Uterus (tissue), 4 donors: Measurements from ENCODE around the gene RAB10. TPM values are rescaled to one million over a fixed set of nuclear protein-coding genes. Genes with fewer than 3 reads are reported as not detected.
"Not testable (repeated sequence)": the region's sequence is repeated elsewhere in the genome, so short reads cannot be mapped to it uniquely, and the experiment has no call there.

Experiments
- DNase-seq, 2 donors: peaks; one replicate each; pipeline ENCODE4 v3.0.0-alpha.2; 2019 to 2020
- H3K27ac ChIP-seq, 2 donors: fragments of 200-600 bp; sonication (generic); 1 replicate in 1 of 2; 2 replicates in 1 of 2; pipeline ENCODE4 v1.5.1; 2016 to 2018
- H3K27me3 ChIP-seq, 2 donors: fragments of 200-600 bp; sonication (generic); one replicate each; pipeline ENCODE4 v1.5.1; 2018 to 2019; ENCODE audit warnings: control low read depth in 1 of 2
- H3K36me3 ChIP-seq, 2 donors: fragments of 200-600 bp; sonication (generic); one replicate each; pipeline ENCODE4 v1.5.1; 2019; ENCODE audit warnings: control low read depth in 1 of 2
- H3K4me1 ChIP-seq, 2 donors: fragments of 200-600 bp; sonication (generic); one replicate each; pipeline ENCODE4 v1.5.1; 2018 to 2019; ENCODE audit warnings: control low read depth in 1 of 2
- H3K4me3 ChIP-seq, 2 donors: fragments of 200-600 bp; sonication (generic); 1 replicate in 1 of 2; 2 replicates in 1 of 2; pipeline ENCODE4 v1.5.1; 2018 to 2019; ENCODE audit warnings: mild to moderate bottlenecking in 1 of 2
- H3K9me3 ChIP-seq, 2 donors: fragments of 200-600 bp; sonication (generic); one replicate each; pipeline ENCODE4 v1.5.1; 2019; ENCODE audit warnings: control low read depth in 1 of 2
- CTCF ChIP-seq, 4 experiments: fragments of 200-600 bp in 2 of 4; fragments of 450-650 bp in 2 of 4; sonication (generic) in 2 of 4; IDR thresholded peaks; one replicate each; pipeline ENCODE4 v1.5.1; 2016 to 2019; ENCODE audit warnings: antibody characterized with exemption in 4 of 4, mild to moderate bottlenecking in 2 of 4, moderate library complexity in 1 of 4
- POLR2A ChIP-seq, 2 donors: fragments of 450-650 bp; IDR thresholded peaks; one replicate each; pipeline ENCODE4 v1.6.1; 2016; ENCODE audit warnings: antibody characterized with exemption in 2 of 2, mild to moderate bottlenecking in 1 of 2, moderate library complexity in 1 of 2
- intact Hi-C: fragments of 100-400 bp; cut with DNase I; formaldehyde crosslinking; loops from one replicate; pipeline ENCODE4 v1.15.1; 2023; ENCODE audit warnings: low total_unique reads
- total RNA-seq, 4 donors: library from RNA; depleted of rRNA in 3 of 4; stranded (reverse); fragments of >200 nt in 3 of 4; gene quantifications; one replicate each; pipeline versions ENCODE4 v1.1.0 to v1.2.4, GENCODE V29; 2014 to 2023
- donor health status: DM: yes; HTN: yes; CAD: no.

RAB10 gene
- total RNA-seq, 4 donors from 2014 or later, result 45.9 to 219 (median 97.1) TPM

- Histone ChIP-seq H3K36me3 (no peaks in the 10 kb centered on the region), H3K4me1 (peaks cover 0 to 3% of the 10 kb centered on the region in 2 donors), H3K27me3 (no peaks in the 10 kb centered on the region), H3K4me3 (no peak overlapping the region), H3K9me3 (no peaks in the 10 kb centered on the region), H3K27ac (peak overlapping the region in 1 of 2 donors; percentile 21)
- intact Hi-C loops, result no loop called here
- TF ChIP-seq POLR2A (IDR thresholded peaks at IDR 0.05), result no peak
- TF ChIP-seq CTCF (IDR thresholded peaks at IDR 0.05), result no peak
- no peak for DNase-seq
These were observed 16.3 kb upstream of the RAB10 start for GRCh38 chr2:26017464-26018183.

GRCh38 chr2:26018184-26019055 is 15.5 kb upstream of the RAB10 start:
- H3K4me3 ChIP-seq, result no peak overlapping the region
- intact Hi-C loops, result no loop called here
- no peaks in the 10 kb centered on the region for H3K9me3 ChIP-seq
- H3K4me1 ChIP-seq, result peaks cover 0 to 3% of the 10 kb centered on the region in 2 donors
- H3K36me3 ChIP-seq, result no peaks in the 10 kb centered on the region
- H3K27ac ChIP-seq, result peak overlapping the region in 1 of 2 donors; percentile 21
- TF ChIP-seq POLR2A (IDR thresholded peaks at IDR 0.05), result no peak
- no peak for TF ChIP-seq CTCF (IDR thresholded peaks at IDR 0.05)
- DNase-seq, result peak; percentile 49 to 60
- H3K27me3 ChIP-seq, result no peaks in the 10 kb centered on the region

GRCh38 chr2:26020231-26020640 is 13.6 kb upstream of the RAB10 start:
- Histone ChIP-seq H3K9me3 (no peaks in the 10 kb centered on the region), H3K27me3 (no peaks in the 10 kb centered on the region), H3K36me3 (no peaks in the 10 kb centered on the region), H3K27ac (no peak overlapping the region), H3K4me1 (peaks cover 0 to 3% of the 10 kb centered on the region in 2 donors), H3K4me3 (no peak overlapping the region)
- DNase-seq, result no peak
- intact Hi-C loops, result no loop called here
- TF ChIP-seq CTCF (IDR thresholded peaks at IDR 0.05) (no peak), POLR2A (IDR thresholded peaks at IDR 0.05) (no peak)

- H3K36me3 ChIP-seq, result no peaks in the 10 kb centered on the region
- intact Hi-C loops, result no loop called here
- H3K9me3 ChIP-seq, result no peaks in the 10 kb centered on the region
- no peaks in the 10 kb centered on the region for H3K27me3 ChIP-seq
- no peak overlapping the region for H3K27ac ChIP-seq
- no peak overlapping the region for H3K4me3 ChIP-seq
- DNase-seq, result no peak
- TF ChIP-seq CTCF (IDR thresholded peaks at IDR 0.05), result no peak
- no peak for TF ChIP-seq POLR2A (IDR thresholded peaks at IDR 0.05)
- no peaks in the 10 kb centered on the region for H3K4me1 ChIP-seq
These were observed 9.6 kb upstream of the RAB10 start for GRCh38 chr2:26024260-26024659.

GRCh38 chr2:26025509-26025908 is 8.4 kb upstream of the RAB10 start:
- H3K4me3 ChIP-seq, result no peak overlapping the region
- no peaks in the 10 kb centered on the region for H3K36me3 ChIP-seq
- H3K27me3 ChIP-seq, result no peaks in the 10 kb centered on the region
- intact Hi-C loops, result no loop called here
- TF ChIP-seq CTCF (IDR thresholded peaks at IDR 0.05) (no peak), POLR2A (IDR thresholded peaks at IDR 0.05) (no peak)
- no peaks in the 10 kb centered on the region for H3K4me1 ChIP-seq
- H3K9me3 ChIP-seq, result no peaks in the 10 kb centered on the region
- no peak overlapping the region for H3K27ac ChIP-seq
- DNase-seq, result no peak

- H3K27me3 ChIP-seq, H3K36me3 ChIP-seq, intact Hi-C loops, DNase-seq, H3K27ac ChIP-seq, H3K9me3 ChIP-seq, H3K4me3 ChIP-seq, H3K4me1 ChIP-seq: not testable (repeated sequence)
These were observed 5.8 kb upstream of the RAB10 start for GRCh38 chr2:26028083-26028482.

- H3K27me3 ChIP-seq, intact Hi-C loops, DNase-seq, H3K4me1 ChIP-seq, H3K36me3 ChIP-seq, H3K9me3 ChIP-seq: not testable (repeated sequence)
- peak overlapping the region; percentile 76 to 88 for H3K4me3 ChIP-seq
- H3K27ac ChIP-seq, result peak overlapping the region; percentile 96 to 98
These were observed 1.2 kb upstream of the RAB10 start for GRCh38 chr2:26032586-26033269.
